WI38 (cell line): ENCODE measurements around the gene GLS.

Source experiments
- H3K4me3 ChIP-seq: 2 replicates; pipeline ENCODE4 v1.5.1; 2011; ENCODE audit warnings: low read depth, mild to moderate bottlenecking, control low read depth, low read length
- CTCF ChIP-seq: IDR thresholded peaks from 2 replicates; pipeline ENCODE4 v1.5.1; 2012; ENCODE audit warnings: low read depth, mild to moderate bottlenecking, control low read depth, low read length

The GLS gene

DNA sequence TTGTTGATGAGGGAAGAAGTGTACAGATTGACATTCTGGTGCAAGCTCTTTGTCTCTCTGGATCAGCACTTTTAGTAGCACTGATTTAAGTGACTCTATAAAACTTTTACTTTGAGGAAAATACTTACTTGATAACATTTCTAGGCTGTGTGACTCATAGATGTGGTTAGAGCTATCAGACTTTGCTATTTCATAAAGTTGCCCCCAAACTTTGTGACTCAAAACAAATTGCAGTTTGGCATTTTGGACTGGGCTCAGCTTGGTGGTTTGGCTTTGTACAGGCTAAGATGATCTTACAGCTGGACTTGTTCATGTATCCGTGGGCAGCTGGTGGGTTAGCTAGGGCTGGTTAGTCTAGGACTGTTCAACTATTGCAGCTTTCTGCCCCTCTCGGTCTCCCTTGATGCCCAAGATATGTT lies 42.1 kb upstream of the GLS start:
- TF ChIP-seq CTCF, result no peak
- no peak overlapping the region for H3K4me3 ChIP-seq

- no peak for TF ChIP-seq CTCF
- H3K4me3 ChIP-seq, result no peak overlapping the region
Observed at GRCh38 chr2:190840569-190841172, 40.0 kb upstream of the GLS start.

GRCh38 chr2:190841707-190842505 lies 38.7 kb upstream of the GLS start:
- no peak overlapping the region for H3K4me3 ChIP-seq
- TF ChIP-seq CTCF, result no peak

GRCh38 chr2:190842606-190843104 lies 38.0 kb upstream of the GLS start:
- no peak overlapping the region for H3K4me3 ChIP-seq
- TF ChIP-seq CTCF, result no peak

DNA sequence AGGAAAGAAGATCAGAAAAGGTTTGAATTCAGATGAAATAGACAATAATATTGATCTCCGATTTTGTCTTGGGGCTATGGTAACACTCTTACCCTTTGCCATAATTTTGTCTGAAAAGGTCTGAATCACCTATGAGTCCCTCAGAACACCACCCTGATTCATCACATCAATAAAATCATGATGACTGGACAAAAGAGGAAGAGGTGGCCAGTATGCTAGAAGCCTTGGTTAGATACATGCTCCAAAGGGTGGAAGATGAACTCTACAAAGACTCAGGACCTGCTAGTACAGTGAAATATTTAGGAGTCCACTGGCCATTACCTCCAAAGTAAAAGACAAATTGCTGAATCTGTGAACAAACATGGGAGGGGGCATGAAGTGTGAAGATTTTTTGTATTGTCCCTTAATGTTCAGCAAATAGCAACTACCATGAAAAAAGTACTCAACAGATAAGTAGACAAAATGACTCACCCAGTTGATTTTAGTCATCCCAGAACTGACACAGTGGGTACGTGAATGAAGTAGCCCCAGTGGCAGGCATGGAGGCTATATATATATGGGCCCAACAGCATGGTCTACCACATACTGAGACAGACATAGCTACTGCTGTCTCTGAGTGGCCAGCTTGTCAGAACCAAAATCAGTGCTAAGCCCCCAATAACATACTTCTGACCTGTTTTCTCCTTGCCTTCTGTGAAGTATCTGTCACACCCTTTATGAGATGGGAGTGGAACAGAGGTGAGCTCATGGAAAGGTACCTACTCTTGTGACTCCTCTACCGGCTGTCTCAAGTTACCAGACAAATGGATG lies 36.5 kb upstream of the GLS start:
- no peak overlapping the region for H3K4me3 ChIP-seq
- TF ChIP-seq CTCF, result no peak

DNA sequence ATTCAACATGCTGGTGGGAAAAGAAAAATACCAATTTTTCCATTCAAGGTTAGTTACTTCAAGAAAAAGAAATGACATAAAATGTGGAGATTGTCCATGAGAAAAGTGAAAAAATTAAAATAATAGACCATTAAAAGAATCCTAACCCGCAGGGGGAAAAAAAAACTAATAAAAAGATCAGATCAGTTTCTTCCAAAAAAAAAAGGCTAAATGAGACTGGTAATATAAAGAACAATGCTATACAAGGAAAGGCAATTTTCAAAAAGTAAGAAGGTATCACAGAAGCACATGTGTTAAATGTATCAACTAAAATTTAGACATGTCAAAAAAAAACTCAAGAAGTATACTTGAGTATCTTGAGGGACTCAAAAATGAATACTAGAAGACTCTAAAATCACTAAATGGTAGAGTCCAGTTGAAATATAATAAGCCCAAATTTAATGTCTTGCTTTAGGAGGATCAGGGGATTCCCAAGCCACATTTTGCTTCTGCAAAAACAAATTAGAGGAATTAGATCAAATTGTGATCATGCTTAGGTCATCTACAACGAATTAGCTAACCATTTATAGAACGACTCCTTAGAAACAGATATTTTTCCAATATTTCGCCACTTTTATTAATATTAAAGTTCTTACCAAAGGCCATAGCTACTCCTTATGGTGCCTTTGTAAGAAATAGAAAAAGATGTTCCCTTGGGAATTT lies 35.8 kb upstream of the GLS start:
- TF ChIP-seq CTCF, result no peak

More for the DNA sequence above, 35.8 kb upstream of the GLS start:
- H3K4me3 ChIP-seq, result no peak overlapping the region
